ENCODE results near the gene RPL3. TPM values are rescaled to one million over a fixed set of nuclear protein-coding genes. Genes with fewer than 3 reads are reported as not detected.

Gene RPL3
- total RNA-seq, 1 experiment from 2014 or later: 2,830 TPM

DNA sequence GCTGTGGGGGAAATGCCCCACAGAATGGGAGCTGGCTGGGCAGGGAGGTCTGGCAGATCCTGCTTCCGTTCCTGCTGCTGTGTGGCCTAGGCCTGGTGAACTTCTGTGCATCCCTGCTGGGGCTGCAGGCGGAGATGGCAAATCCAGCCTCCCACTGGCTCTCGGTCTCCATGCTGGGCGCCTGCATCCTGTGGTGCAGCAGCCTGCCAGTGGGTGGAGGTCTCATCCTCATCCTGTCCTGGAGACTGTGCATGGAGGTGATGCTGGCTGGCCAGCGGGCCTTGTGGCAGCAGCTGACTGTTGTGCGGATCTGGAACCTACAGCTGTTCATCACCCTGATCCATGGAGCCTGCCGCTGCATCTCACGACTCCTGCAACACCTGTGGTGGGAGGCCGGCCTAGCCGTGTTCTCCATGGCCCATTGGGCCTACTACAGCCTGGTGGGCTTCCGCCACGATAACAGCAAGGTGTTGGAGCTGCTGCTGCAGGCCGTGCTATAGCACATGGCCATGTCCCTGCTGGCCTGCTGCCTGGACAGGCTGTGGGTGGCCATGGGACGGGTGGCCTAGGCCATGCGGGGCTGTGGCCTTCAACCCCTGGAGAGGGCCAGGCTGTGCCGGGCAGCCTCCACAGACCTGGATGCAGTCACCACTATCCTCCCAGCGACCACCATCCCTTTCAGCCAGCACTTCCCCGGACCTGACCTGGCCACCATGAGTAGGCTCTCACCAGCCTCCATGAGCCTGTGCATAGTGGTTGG, 8.8 kb upstream of the RPL3 start:
- no peak overlapping the region for H3K14ac ChIP-seq (ENCODE audit: insufficient read depth, low read length)
- H2AFZ ChIP-seq (ENCODE audit: low read length): no peak overlapping the region
- no peak overlapping the region for H3K18ac ChIP-seq (ENCODE audit: insufficient read length, low read depth, low read length)
- no peak overlapping the region for H2BK12ac ChIP-seq (ENCODE audit: insufficient read length, low read depth, low read length)
- H3K9ac ChIP-seq (ENCODE audit: extremely low read depth, insufficient read length, low read length): no peak overlapping the region
- H4K8ac ChIP-seq (replicated peaks; ENCODE audit: insufficient read length, low read depth, low read length): no peak overlapping the region
- no peaks in the 10 kb centered on the region for H3K9me3 Mint-ChIP-seq
- no peak overlapping the region for H3K27ac ChIP-seq (ENCODE audit: insufficient read length, low read depth, low read length)
- no peak overlapping the region for H3K4me3 Mint-ChIP-seq
- no peak overlapping the region for H4K91ac ChIP-seq (ENCODE audit: insufficient read length, low read depth, low read length)
- no peak overlapping the region for H2BK120ac ChIP-seq (ENCODE audit: low read depth, low read length, poor library complexity, severe bottlenecking)
- H3K36me3 Mint-ChIP-seq (ENCODE audit: insufficient read depth in 1 of 3, low read depth in 3 of 3): no peaks in the 10 kb centered on the region
- no peak overlapping the region for H2BK15ac ChIP-seq (ENCODE audit: low read depth, low read length)
- TF ChIP-seq CTCF (conservative IDR thresholded peaks at IDR 0.05): no peak
- no peaks in the 10 kb centered on the region for H3K79me1 ChIP-seq (ENCODE audit: insufficient read depth, low read depth, low read length, poor library complexity, severe bottlenecking)
- H3K27me3 Mint-ChIP-seq (ENCODE audit: low read depth): peaks cover 9% of the 10 kb centered on the region
- H3K4me1 Mint-ChIP-seq: no peaks in the 10 kb centered on the region
- H3K4ac ChIP-seq (ENCODE audit: low read depth, low read length): no peak overlapping the region
- H3K27ac Mint-ChIP-seq: no peak overlapping the region
- H3K56ac ChIP-seq (ENCODE audit: insufficient read length, low read depth, low read length): no peak overlapping the region
- H4K5ac ChIP-seq (ENCODE audit: insufficient read length, low read depth, low read length): no peak overlapping the region
- H3K23me2 ChIP-seq (ENCODE audit: insufficient read length, low read depth, low read length, poor library complexity, severe bottlenecking): no peaks in the 10 kb centered on the region
- H3T11ph ChIP-seq (ENCODE audit: low read length): no peak overlapping the region
- H3K4me1 ChIP-seq (ENCODE audit: insufficient read depth, low read length): no peaks in the 10 kb centered on the region
- H3K23ac ChIP-seq (ENCODE audit: insufficient read length, low read depth, low read length): no peak overlapping the region
- WGBS (ENCODE audit: extremely low coverage, insufficient read length, low lambda C conversion rate): no CpG with 5 or more reads among the region's 18 CpGs
- H3K9me3 ChIP-seq (ENCODE audit: control insufficient read depth, low read depth, low read length): no peaks in the 10 kb centered on the region
- H2BK20ac ChIP-seq (ENCODE audit: low read depth, low read length, poor library complexity, severe bottlenecking): no peak overlapping the region
- no peak overlapping the region for H2BK5ac ChIP-seq (ENCODE audit: insufficient read length, low read length)
- no peak for DNase-seq
- no peak overlapping the region for H2AK5ac ChIP-seq (ENCODE audit: insufficient read length, low read length)
- no peaks in the 10 kb centered on the region for H3K27me3 ChIP-seq (ENCODE audit: insufficient read depth, low read length)
- H3K79me2 ChIP-seq (ENCODE audit: insufficient read depth, low read length): no peaks in the 10 kb centered on the region
- H4K20me1 ChIP-seq (ENCODE audit: control insufficient read depth, insufficient read depth, insufficient read length): no peaks in the 10 kb centered on the region
- H3K4me2 ChIP-seq (ENCODE audit: insufficient read depth, insufficient read length, low read length): no peak overlapping the region
